ENCODE data around the gene ANKH.

Gene ANKH

DNA sequence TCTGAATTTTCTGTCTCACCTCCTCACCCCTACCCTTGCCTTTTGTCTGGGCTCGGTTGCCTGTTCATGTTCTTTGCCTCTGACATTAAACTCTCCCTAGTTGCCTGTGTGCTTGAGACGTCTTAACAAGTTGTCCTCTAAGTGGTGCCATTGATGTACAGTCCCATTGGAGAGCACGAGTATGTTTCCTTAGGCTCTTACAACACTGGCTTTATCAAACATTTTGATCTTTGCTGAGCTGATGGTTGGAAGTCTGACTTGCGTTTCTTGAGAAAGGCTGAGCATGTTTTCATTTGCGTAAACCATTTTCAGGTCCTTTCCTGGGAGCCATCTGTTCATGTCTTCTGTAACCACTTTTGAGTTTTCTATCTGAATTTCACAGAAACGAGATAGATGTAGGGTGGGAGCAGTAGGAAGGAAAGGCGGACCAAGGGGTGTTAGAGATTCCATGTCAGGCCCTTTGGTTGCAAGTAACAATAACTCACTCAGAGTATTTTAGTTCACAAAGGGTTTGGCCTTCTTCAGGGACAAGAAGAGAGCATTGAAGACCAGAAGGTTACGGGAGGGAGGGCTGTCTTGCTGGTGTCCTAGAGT is 171.7 kb downstream of the ANKH start:
- in situ Hi-C loops (cut with MboI; ENCODE audit: low sequenced_read_pairs): no loop called here

DNA sequence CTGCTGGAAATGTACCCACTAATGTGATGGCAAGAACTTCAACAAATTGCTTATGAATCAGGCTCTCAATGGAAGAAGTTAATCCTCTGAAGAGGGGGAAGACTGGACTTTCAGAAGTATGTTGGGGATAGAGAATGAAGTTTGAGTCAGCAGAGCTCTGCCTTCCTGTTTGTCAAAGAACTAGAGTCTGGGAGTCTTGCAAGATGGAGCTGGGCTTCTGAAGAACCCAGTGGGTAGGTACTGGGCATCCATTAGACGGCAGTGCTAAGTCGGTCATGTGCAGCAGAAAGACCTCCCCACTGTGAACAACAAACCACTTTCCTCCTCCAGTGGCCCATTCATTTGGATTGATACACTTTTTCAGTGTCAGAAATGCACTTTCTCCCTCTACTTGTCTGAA is 172.4 kb downstream of the ANKH start:
- in situ Hi-C loops (cut with MboI; ENCODE audit: low sequenced_read_pairs): no loop called here

DNA sequence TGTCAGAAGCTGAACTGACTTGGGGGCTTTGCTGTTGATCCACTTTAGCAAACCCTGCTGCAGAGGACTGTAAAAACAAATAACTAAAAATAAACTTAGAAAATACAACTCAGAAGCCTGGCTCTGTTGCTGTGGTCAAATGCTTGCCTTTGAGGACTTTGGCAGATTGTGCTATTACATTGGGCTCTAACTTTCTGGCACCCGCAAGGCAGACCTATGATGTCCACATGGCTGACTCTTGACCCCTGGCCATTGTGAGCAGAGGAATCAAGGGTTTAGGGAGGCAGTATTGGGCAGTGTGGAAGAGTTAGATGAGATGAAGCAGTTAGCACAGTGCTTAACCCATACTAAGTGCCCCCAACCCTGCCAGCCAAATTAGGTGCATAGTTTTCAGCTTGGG is 173.1 kb downstream of the ANKH start:
- in situ Hi-C loops (cut with MboI; ENCODE audit: low sequenced_read_pairs): no loop called here

DNA sequence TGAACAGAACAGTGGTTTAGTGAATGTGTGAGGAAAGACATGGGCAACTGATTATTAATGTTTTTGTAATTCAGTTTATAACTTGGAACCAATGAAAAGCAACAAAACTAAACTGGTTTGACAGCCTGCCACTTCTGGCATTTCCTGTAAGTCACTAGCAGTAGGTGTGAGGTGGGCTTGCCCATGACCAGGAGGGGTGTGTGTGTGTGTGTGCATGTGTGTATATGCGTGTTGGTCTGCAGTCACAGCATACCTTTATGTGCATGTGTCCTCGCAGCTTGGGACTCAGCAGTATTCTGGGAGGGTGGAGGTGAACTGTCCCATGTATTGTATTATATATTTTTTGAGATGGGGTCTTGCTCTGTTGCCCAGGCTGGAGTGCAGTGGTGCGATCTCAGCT is 174.7 kb downstream of the ANKH start:
- in situ Hi-C loops (cut with MboI; ENCODE audit: low sequenced_read_pairs): no loop called here

DNA sequence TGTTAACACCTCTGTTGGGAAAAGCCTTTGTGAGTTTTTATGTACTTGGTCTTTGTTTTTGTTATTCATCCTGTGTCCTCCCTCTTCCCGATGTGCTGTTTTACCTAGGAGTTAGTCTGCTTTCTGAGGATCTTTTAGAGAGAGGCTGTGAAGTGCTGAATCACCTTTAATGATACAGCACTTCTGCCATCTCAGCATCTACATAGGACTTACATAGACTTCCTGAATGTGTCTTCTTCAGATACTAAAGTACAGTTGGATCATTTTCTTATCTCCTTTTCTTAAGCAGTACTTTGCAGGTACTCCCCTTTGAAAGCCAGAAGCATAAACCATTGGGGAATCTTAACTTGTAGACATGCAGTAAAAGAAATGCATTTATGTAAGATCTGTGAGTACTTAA is 175.5 kb downstream of the ANKH start:
- in situ Hi-C loops (cut with MboI; ENCODE audit: low sequenced_read_pairs): no loop called here

DNA sequence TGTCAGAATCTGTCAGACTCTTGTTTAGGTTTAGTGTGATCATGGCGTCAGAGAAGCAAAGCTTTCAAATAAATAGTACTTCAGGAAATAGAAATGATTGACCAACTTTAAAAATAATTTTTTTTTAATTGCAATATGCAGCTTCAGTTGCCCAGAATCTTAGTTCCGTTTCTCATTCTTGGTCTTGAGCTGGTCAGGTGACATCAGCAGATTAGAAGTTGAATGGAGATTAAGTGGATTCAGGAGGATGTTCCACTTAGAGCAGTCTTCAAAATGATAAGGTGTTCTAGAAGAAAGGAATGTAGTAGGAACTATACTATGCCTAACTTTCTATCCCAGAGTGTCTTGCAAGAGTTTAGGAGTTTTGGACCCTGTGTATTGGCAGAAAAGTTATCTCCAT is 176.4 kb downstream of the ANKH start:
- in situ Hi-C loops (cut with MboI; ENCODE audit: low sequenced_read_pairs): no loop called here

DNA sequence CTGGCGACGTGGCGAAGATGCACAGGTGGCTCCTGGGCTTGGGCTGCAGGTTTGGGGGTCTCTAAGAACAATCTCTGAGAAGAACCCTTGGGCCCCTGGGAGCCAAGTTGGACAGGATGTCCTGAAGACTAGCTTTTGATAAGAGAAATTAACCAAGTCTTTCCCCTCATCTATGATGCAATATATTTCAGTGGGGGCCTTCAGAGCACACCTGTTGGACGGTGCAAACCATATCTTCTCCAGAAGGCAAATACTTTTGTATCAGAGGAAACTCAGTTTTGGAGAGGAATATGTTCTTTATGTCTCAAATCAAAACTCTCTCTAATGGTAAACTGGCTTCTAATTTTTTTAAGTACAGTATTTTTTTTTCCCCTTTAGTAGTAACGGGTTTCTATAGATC is 178.5 kb downstream of the ANKH start:
- in situ Hi-C loops (cut with MboI; ENCODE audit: low sequenced_read_pairs): no loop called here

DNA sequence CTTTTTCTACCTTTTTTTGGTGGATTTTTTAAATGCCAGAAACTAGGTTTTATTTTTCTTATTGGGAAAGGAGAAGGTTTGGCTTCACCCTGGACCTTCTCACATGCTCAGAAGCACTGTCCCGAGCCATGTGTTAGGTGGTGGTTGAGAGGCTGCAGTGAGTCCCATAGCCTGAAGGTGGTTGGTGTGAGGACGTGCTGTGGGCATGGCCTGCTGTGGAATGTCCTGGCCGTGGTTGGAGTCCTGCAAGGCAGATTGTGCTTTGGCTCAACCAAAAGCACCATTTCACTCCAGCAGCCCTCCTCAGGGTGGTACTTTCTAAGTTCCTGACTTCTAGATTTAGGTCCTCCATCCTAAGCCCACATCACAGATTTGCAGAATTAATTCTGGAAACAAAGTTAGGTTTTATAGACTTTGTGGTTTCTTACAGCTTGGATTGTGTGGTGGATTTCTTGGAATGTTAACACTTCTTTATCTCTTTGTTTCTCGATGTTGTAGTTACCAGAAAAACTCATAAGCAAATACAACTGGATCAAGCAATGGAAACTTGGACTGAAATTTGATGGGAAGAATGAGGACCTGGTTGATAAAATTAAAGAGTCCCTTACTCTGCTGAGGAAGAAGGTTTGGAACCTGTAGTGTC is 184.4 kb downstream of the ANKH start:
- in situ Hi-C loops (cut with MboI; ENCODE audit: low sequenced_read_pairs): no loop called here

DNA sequence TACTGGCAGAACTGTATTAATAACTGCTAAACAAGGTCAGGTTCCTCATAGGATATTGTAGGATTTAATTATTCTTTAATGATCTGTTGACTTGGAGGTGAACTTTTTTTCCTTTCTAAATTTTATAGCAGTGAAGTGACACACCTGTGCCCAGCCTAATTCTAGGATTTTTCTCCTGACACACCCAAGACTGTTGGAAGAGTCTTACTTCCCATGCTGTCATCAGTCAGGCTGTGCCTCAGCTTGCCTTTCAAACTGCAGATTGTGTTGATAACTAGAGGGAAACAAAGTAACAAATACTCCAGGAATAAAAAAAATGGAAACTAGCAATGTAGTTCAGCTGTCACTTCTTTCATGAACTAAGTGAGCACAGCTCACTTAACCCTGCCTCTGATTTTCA is 185.1 kb downstream of the ANKH start:
- in situ Hi-C loops (cut with MboI; ENCODE audit: low sequenced_read_pairs): no loop called here

DNA sequence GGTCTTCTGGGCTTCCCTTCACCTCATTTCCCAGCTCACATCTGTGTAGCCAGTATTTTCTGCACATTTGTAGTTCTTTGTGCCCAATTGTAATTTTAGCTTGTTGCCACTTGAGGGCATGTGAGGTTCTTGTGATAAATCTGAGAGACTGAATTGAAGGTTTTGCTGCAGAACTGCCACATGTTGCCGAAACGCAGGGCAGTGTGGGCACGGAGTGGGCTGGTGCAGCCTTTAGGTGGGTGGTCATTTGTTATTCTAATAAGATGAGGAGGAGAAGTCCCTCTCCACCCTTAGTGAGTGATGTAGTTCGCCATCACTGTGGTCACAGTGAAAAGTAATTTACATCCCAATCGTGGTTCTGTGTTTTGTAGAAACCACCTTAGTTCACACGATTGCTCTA is 185.8 kb downstream of the ANKH start:
- in situ Hi-C loops (cut with MboI; ENCODE audit: low sequenced_read_pairs): no loop called here

DNA sequence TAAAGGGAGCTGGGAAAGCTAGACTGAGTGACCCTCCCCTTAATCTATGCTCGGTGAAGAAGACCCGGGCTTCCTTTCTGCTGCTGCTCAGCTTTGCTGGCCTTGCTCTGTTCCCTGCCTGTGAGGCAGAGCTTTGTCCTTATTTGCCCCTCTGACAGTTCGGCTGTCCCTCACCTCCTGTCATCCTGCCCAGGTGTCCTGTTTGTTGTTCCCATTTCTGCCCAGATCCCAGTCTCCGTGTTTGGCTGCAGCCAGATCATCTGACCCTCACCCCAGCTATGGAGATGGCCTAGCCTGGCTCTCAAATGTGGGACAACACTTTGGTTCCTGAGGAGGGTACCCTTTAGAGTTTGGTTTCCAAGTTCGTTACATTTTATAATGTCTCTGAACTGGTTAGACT is 186.8 kb downstream of the ANKH start:
- in situ Hi-C loops (cut with MboI; ENCODE audit: low sequenced_read_pairs): no loop called here

DNA sequence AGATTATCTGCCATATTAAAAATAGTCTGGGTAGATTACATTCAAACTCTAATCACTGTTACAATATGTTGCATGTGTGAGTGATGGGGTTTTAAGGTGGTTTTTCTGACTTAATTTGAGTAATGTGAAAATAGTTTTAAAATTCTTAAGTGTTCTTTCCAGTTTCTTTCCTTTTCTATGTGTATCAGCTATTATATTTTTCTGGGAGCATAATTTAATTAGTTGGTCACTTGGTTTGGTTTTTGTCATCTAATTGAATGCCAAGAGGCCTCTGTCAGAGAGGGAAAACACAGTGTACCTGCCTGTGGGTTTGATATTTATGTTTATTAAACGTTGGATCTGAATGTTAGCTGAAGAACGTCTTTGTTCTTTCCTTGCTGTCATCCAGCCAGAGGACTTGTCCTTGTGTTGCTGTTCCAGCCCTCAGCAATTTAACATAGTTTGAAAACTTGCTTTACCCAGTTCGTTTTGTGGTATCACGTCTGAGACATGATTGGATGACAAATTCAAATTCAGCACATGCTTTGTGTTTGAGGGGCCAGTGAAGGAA is 187.6 kb downstream of the ANKH start:
- in situ Hi-C loops (cut with MboI; ENCODE audit: low sequenced_read_pairs): no loop called here

DNA sequence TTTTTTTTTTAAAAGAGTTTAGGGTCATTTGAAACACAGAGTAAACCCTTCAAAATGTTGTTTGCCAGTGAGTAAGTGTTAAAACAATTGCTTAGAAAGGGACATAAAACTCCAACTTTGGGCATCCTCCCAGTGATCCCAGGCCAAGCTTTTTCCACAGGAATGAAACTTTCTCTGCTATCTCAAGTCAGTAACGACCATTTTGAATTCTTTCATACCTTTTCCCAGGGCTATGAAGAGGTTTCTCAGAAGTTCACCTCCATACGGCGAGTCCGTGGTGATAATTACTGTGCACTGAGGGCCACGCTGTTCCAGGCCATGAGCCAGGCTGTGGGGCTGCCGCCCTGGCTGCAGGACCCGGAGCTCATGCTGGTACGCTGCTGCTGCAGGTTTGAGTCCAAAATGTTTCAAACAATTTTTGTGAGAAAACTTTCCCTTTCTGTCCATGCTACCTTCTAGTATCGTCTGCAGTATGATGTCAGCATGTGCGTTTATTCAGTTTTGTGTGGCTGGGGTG is 190.3 kb downstream of the ANKH start:
- in situ Hi-C loops (cut with MboI; ENCODE audit: low sequenced_read_pairs): no loop called here

DNA sequence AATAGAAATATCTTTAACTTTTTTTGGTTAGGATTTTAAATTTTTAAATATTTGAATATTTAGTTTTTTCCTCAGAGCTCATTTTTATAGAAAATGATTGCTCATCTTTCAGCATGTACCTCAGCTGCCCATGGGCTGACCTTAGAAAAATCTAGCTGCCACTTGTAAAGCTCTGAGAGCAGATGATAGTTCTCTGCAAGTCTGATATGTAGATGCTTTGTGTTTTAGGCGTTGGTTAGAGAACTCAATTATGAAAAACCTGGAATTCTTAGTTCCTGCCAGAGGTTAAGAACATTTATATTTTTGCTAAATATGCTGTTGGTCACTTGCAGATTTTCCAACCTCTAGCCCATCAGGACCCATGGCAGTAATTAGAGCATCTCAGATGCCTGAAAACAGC is 192.0 kb downstream of the ANKH start:
- in situ Hi-C loops (cut with MboI; ENCODE audit: low sequenced_read_pairs): no loop called here

DNA sequence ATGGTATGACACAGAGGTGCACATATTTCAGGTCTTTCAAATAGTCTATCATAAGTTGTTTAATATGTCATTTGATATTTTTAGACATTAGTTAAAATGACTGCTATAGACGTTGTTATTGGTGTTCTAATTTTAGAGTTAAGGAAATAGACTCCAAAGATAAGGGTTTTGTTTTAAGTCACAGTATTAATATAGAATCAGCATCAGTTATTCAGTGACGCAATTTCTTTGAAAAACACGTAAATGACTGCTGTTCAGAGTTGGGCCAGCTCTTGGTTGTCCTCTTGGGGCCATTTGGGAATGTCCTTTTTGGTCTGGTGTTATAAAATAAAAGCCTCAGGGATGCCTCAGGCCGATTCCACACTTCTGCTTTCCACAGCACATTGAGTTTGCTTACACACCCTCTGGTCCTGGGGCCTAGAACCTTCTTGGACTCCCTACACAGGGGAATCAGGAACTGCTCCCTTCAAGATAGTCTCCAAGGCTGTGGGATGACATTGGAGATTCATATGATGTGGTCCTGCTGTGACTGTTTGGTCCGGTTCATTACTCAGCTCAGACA is 192.7 kb downstream of the ANKH start:
- in situ Hi-C loops (cut with MboI; ENCODE audit: low sequenced_read_pairs): no loop called here

DNA sequence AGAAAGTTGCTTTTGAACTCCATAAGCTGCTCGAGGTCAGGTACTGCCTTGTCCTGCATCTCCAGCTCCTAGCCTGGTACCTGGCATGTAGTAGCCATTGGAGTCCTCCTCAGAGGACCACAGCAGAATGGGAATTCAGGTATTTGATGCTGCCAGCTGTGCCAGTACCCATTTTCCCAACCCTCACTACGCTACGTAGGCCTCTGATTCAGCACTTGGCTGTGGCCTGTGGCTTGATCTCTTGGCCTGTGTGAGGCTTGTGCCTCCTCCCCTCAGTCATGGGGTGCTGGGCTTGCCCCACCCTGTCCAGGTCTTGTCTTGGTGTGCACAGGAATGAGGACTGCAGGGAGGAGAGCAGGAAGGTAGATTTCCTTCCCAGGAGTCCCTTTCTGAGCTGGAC is 195.3 kb downstream of the ANKH start:
- in situ Hi-C loops (cut with MboI; ENCODE audit: low sequenced_read_pairs): no loop called here

DNA sequence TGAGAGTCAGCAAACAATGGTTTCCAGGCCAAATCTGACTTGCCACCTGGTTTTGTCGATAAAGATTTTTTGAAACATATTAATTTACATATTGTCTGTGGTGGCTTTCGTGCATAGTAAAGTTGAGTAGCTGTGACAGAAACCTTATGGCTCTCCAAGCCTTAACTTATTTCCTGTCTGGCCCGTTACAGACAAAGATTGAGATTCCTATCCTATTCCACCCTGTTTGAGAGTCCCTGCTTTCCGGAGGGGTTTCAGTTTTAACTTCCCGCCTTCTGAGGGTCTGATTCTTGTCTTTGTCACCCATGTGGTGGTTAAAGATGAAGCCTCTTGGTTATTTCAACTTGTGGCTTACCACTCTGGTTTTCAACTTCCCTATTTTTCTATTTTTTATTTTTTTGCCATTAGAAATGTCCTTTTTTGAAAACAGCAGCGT is 195.7 kb downstream of the ANKH start:
- in situ Hi-C loops (cut with MboI; ENCODE audit: low sequenced_read_pairs): no loop called here

DNA sequence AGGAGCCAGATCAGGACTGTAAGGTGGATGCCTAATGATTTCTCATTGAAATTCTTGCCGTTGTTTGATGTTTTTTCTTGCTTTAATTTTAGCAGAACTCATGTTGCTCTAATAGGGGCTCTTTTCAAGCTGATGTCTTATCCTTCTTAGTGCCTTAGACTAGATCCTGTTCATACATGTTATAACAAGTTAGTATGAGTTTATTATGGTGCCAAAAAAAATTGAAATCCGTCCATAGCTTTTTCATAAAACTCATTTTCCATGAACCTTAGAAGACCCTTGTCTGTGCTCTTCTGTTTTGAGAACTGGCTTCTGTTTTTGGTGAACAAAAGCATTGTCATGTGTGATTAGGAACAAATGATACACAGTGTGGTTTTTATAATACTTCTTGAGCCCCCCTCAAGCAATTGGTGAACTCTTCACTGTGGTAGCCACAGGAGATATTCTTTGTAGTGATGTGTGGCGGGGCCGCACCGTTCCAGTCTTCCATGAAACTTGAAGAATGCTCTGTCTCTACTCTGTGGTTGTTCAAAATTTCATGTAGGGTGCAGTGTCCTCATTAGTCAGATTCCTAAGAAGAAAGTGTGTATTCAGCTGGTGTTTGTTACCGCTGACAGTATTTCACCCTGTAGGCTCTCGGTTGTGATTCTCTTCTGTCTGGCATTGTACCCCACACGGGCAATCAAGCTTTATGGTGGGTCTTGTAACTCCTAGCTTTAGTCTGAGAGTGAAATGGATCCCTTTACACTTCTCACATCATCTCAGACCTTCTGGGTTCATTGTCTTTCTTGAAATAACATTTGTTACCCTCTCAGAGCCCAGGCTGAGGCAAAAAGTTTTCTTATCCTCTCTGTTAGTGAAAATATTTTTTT is 196.4 kb downstream of the ANKH start:
- in situ Hi-C loops (cut with MboI; ENCODE audit: low sequenced_read_pairs): no loop called here

DNA sequence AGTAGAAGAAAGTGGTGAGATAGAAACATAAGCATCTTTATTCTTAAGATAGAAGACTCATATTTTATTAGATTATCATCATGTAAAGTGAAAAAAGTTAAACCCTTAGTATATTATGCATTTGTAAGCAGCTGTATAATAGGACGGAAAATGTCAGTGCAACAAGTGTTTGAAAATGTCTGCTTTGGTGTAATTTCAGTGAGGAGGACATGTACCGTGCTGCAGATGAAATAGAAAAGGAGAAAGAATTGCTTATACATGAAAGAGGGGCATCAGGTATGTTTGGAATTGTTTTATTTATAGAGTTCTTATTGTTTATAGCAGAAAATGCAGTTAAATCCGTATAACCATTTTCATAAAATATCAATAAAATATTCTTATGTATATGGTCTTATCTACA is 198.1 kb downstream of the ANKH start:
- in situ Hi-C loops (cut with MboI; ENCODE audit: low sequenced_read_pairs): no loop called here

DNA sequence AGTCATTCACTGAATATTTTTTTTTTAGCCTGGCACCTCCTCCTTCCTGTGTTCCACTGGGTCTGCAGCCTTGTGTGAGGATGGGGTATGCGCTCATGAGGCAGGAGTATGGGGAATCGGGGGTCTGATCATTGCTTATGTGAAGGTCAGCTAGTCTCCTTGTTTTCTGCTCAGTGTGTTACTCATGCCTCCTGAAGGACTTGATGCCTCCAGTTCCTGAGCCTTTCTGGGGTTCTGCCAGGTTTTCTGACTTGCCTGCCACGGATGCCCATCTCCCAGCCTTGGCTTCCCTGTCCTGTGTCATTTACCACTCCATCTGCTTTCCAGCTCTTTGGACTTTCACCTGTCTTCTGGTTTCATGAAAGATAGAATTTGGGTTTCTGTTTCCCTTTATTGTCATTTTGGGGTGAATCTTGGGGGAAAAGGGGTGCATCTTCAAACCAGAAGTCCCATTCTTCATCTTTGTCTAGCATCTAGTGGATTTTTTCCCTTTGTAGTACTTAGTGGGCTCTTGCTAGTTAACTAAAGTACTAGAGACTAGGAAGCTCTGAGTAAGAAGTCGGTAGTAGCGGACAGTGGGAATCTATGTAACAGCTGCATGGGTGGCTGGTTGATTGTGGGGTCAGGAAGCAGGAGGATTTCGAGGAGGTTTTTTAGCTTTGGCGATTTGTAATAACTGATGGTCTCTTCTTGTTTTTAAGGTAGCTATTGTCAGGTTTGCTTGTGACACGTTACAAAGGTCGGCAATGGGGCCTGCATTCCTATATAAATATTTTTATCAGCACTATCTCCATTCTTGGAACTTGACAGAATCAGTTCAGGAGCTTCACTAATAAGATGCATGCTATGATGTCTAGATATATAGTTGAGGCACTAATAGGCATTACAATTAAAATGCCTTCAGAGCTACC is 198.8 kb downstream of the ANKH start:
- in situ Hi-C loops (cut with MboI; ENCODE audit: low sequenced_read_pairs): no loop called here

Measured in hTERT RPE-1 (cell line).